Stimulated activated CD4-positive, alpha-beta T cell treated with anti-CD3 and anti-CD28 coated beads, Interleukin-2, amount 100 ng/mL, for 48 hours (primary cell): ENCODE results near the gene ASIC2.

Experiments
- DNase-seq, 2 donors: peaks; one replicate each; pipeline ENCODE4 v3.0.0-alpha.2; 2020

The ASIC2 gene

GRCh38 chr17:33202796-33203495, 90.1 kb downstream of the ASIC2 start:
- no peak for DNase-seq

DNA sequence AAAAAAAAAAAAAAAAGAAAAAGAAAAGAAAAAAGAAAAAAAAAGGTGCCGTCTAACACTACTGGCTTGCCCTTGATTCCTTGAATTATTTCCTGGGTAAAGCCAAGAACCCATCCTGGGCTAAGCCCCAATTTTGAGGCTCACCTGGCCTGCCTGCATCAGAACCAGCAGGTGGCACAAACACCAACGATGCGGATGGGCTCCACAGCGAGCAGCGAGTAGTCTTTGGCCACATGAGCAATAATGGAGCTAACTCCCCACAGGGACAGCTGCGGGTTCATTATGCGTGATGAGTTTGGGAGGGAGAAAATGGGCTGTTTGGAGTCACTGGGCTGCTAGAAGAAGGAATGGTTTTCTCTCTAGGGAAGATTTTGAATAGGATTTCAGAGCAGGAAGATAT, 91.1 kb downstream of the ASIC2 start:
- no peak for DNase-seq

GRCh38 chr17:33201283-33201682, 91.8 kb downstream of the ASIC2 start:
- DNase-seq = no peak

DNA sequence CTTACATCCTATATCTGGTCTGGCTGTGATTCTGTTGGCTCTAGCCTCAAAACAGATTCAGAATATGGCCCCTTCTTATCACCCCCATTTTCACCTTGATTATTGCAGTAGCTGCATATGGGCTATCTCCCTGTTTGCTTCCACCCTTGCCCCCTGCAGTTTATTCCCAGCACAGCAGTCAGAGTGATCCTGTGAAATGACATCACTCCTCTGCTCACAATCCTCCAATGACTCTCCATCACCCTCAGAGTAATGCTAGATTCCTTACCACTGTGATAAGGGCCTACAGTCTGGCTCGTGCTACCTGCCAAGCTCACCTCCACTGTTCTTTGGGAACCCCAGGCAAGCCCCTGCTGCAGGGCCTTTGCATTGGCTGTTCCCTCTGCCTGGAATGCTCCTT, 92.5 kb downstream of the ASIC2 start:
- DNase-seq = no peak

- no peak for DNase-seq
These were observed 93.3 kb downstream of the ASIC2 start for GRCh38 chr17:33199571-33200510.

- no peak for DNase-seq
These were observed 94.1 kb downstream of the ASIC2 start for GRCh38 chr17:33198954-33199353.

GRCh38 chr17:33197342-33197741, 95.8 kb downstream of the ASIC2 start:
- no peak for DNase-seq

GRCh38 chr17:33196883-33197282, 96.2 kb downstream of the ASIC2 start:
- no peak for DNase-seq

- no peak for DNase-seq
These were observed 99.9 kb downstream of the ASIC2 start for GRCh38 chr17:33192951-33193911.

DNA sequence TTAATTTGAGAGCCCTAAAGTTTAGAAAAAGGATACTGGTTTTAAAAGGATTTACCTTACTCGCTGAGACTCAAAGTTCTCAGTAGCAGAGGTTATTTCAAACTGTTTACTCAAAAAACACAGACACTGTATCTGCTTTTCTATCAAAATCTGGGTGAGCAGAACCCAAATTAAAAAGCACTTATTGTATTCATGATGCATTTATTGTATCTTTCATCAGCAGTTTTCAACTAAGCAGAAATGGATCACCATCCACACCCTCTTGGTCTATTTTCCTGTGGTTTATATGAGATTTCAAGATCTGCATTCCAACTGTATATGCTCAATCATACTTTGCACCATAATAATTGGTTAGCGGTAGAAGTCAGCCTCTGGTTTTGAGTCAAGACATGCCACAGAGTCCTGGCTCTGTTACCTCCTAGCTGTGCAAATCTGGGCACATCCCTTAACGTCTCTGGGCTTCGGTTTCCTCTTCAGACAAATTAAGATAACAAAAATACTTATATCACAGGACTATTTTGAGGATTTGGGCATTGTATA, 109.5 kb downstream of the ASIC2 start:
- no peak for DNase-seq

GRCh38 chr17:33179151-33179550, 113.9 kb downstream of the ASIC2 start:
- DNase-seq = no peak

GRCh38 chr17:33178681-33179080, 114.4 kb downstream of the ASIC2 start:
- no peak for DNase-seq

GRCh38 chr17:33175562-33175961, 117.5 kb downstream of the ASIC2 start:
- DNase-seq = no peak

DNA sequence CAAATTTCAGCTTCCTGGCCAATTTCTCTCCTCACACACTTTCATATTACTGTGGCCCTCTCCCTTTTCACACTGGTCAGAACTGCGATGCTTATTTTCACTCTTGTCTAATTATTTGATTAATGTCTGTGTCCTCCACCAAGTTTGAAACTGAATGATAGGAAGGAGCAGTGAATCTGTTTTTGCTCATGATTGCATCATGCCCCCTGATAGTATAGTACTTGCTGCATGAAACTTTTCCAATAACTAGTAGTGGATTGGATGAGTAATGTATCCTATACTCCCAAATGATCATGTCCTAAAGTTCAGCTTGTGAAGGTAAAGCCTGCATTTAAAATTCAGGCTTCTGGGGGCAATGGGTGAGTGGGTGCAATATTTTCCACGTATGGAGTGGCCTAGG, 121.2 kb downstream of the ASIC2 start:
- DNase-seq = no peak

GRCh38 chr17:33169580-33170285, 123.4 kb downstream of the ASIC2 start:
- DNase-seq = no peak

DNA sequence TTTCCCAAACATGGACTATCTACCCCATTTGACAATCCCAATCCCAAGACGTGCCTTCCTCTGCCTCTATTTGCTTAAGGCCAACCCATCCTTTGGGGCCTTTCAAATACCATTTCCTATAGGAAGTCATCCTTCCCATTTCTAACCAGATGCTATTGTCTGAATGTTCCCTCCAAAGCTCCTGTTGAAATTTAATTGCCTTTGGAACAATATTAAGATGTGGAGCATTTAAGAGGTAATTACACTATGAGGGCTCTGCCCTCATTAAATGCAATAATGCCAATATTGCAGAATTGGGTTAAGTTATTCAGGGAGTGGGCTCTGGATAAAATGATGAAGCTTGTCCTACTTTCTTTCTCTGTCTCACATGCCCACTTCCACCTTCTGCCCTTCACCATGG, 125.4 kb downstream of the ASIC2 start:
- no peak for DNase-seq

GRCh38 chr17:33166472-33166871, 126.6 kb downstream of the ASIC2 start:
- no peak for DNase-seq

DNA sequence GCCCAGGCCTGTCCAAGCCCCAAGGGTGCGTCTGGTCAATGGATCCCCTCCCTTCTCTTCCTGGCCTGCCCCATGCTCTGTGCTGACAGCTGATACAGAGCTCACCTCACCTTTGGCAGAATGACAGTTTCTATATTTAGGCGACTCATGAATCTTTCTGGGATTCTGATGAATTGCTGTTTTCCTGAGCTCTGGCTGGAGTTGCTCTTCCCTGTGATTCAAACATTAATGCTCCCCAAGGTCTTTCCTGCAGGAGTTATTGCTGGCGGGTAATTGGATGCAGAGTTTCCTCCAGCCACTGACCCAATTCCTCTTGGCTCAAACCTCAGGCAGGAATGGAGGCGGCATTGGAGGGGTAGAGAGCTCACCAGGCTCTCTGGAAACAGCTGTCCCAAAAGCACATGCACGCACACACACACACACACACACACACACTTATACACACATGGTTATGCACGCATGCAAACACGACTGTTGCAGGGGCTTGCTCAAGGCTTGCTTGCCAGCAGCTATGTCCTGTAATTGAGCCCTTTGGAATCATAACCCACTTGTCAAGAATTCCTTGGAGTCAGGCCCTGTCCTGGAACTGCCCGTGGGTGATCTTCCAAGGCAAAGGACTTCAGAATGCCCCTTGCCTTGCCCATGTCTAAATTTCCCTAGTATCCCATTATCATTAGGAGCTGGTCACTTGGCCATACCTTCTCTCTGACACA, 128.8 kb downstream of the ASIC2 start:
- no peak for DNase-seq

DNA sequence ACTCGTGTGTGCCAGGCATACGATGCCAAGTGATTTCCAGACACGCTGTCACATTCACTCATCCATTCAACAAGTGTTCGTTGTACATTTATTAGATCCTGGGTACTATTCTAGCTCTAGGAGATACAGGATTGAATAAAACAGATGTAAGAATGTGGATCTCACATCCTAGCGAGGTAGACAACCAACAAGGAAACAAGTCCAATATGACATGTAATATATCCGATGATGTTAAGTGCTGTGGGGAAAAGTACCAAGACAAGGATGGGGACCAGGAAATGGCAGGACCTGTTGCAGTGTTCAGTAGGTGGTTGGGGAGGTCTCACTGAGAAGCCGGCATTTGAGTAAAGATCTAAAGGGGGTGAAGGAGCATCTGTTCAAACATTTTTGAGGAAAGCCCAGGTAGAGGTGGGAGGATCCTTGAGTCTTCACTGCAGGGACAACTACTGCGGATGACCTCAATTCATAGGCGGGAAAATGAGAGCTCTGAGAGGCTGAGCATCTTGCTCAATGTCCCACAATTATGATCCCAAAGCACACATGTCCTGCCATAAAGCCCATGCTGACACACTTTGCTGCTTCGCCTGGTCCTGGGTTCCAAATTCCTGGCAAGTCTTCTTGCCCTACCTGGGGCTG, 129.4 kb downstream of the ASIC2 start:
- DNase-seq = no peak

DNA sequence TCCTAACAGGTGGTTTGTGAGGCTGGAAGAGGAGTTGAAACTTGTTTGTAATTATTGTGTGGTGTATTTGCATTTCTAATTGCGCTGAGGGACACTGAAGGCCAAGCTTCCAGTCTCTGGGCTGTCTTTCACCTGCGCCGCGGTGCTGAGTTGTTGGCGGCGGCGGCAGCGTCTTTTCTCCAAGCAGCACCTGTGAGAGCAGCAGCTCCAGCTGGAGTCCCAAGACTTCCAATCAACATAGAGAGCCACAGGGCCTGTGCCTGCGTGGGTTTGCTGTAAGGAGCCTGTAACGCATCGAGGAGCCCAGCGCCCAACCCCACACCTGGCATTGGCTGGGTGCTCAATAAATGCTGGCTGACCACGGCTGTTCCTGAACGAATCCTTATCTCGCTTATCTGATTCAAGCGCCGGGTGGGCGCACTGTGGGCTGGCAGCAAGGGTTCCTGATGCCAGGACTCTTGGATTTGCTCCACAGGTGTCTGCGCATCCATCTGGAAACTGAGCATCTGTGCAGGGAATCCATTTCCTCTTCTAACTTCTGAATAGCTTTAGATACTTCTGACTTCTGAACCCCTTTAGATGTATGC, 138.1 kb downstream of the ASIC2 start:
- DNase-seq = no peak
